Endodermal cell (in vitro differentiated cells): ENCODE data around the gene RPLP2. TPM values are rescaled to one million over a fixed set of nuclear protein-coding genes. Genes with fewer than 3 reads are reported as not detected.

Experiments used
- DNase-seq: peaks from one replicate; pipeline ENCODE4 v3.0.0-alpha.2; 2017
- H3K27ac ChIP-seq: 2 replicates; pipeline ENCODE4 v1.5.1; 2013; ENCODE audit warnings: mild to moderate bottlenecking, low read depth, low read length, moderate library complexity
- H3K27me3 ChIP-seq: 2 replicates; pipeline ENCODE4 v1.6.1; 2013; ENCODE audit warnings: mild to moderate bottlenecking, low read length, moderate library complexity; ENCODE audit not compliant: insufficient read depth, control insufficient read depth, poor library complexity, severe bottlenecking
- H3K36me3 ChIP-seq: 2 replicates; pipeline ENCODE4 v1.7.0; 2013; ENCODE audit warnings: mild to moderate bottlenecking, low read length, moderate library complexity; ENCODE audit not compliant: control insufficient read depth, insufficient read depth
- H3K4me1 ChIP-seq: one replicate; pipeline ENCODE4 v1.7.0; 2013; ENCODE audit warnings: low read length; ENCODE audit not compliant: control insufficient read depth, insufficient read depth
- H3K4me3 ChIP-seq: 2 replicates; pipeline ENCODE4 v1.5.1; 2013; ENCODE audit warnings: mild to moderate bottlenecking, low read length, moderate library complexity
- H3K9ac ChIP-seq: 2 replicates; pipeline ENCODE4 v1.6.1; 2013; ENCODE audit warnings: mild to moderate bottlenecking, low read length, moderate library complexity; ENCODE audit not compliant: poor library complexity, severe bottlenecking; ENCODE audit errors: extremely low read depth
- H3K9me3 ChIP-seq: 2 replicates; pipeline ENCODE4 v1.6.1; 2013; ENCODE audit warnings: mild to moderate bottlenecking, low read length, moderate library complexity; ENCODE audit not compliant: control insufficient read depth
- H3K27ac Mint-ChIP-seq: 2 replicates; pipeline ENCODE4 v1.8.0; 2020; ENCODE audit warnings: mixed read lengths
- H3K27me3 Mint-ChIP-seq: 2 replicates; pipeline ENCODE4 v1.8.0; 2021; ENCODE audit warnings: mild to moderate bottlenecking, mixed read lengths; ENCODE audit not compliant: insufficient read depth
- H3K36me3 Mint-ChIP-seq: 2 replicates; pipeline ENCODE4 v1.8.0; 2020; ENCODE audit warnings: low read depth, mixed read lengths
- H3K4me1 Mint-ChIP-seq: 2 replicates; pipeline ENCODE4 v1.8.0; 2020; ENCODE audit warnings: mixed read lengths
- H3K4me3 Mint-ChIP-seq: 2 replicates; pipeline ENCODE4 v1.8.0; 2020; ENCODE audit warnings: mild to moderate bottlenecking, moderate library complexity, mixed read lengths
- H3K9me3 Mint-ChIP-seq: 2 replicates; pipeline ENCODE4 v1.8.0; 2020; ENCODE audit warnings: mild to moderate bottlenecking, mixed read lengths
- CTCF ChIP-seq: fragments of 200-600 bp; sonication (generic); conservative IDR thresholded peaks from 2 replicates; pipeline ENCODE4 v1.5.0; 2021; ENCODE audit warnings: antibody characterized with exemption, mild to moderate bottlenecking
- WGBS, 2 experiments: methylation state at CpG; one replicate each; pipeline versions ENCODE4 v1.1.5 to v1.1.7; 2013; ENCODE audit warnings: missing lambda C conversion rate in 2 of 2, mixed read lengths in 1 of 2; ENCODE audit not compliant: insufficient coverage in 1 of 2, insufficient read length in 1 of 2; 5-methylcytosine and 5-hydroxymethylcytosine counted together
- total RNA-seq, 2 donors: library from RNA; stranded (reverse); fragmentation: NEBNext Ultra II Directional in 1 of 2; extraction: Animal tissue kit (Norgen Biotek cat#: 25700) in 1 of 2; gene quantifications; 2 replicates in 1 of 2; 3 replicates in 1 of 2; pipeline ENCODE4 v1.2.1, GENCODE V29; 2021

RPLP2 gene
- total RNA-seq, 2 donors from 2014 or later = 1,966 to 2,020 TPM

- Histone ChIP-seq H3K36me3 (peaks cover 31% of the 10 kb centered on the region), H3K4me1 (no peaks in the 10 kb centered on the region), H3K9me3 (no peaks in the 10 kb centered on the region), H3K27me3 (no peaks in the 10 kb centered on the region), H3K4me3 (no peak overlapping the region), H3K27ac (no peak overlapping the region), H3K9ac (no peak overlapping the region)
- Mint-ChIP-seq H3K9me3 (no peaks in the 10 kb centered on the region), H3K4me1 (peaks cover 17% of the 10 kb centered on the region), H3K27me3 (no peaks in the 10 kb centered on the region), H3K27ac (peak overlapping the region; percentile 58), H3K4me3 (peak overlapping the region; percentile 85), H3K36me3 (peaks cover 31% of the 10 kb centered on the region)
- no peak for DNase-seq
- no peak for TF ChIP-seq CTCF
- WGBS, 2 experiments = 97 to 100% methylated on average over 1 to 3 of the region's 3 CpGs
Measured at GRCh38 chr11:812390-812789, 2.6 kb downstream of the RPLP2 start.

GRCh38 chr11:813072-813455, 3.3 kb downstream of the RPLP2 start:
- TF ChIP-seq CTCF = no peak
- H3K27ac ChIP-seq = no peak overlapping the region
- H3K27me3 ChIP-seq = no peaks in the 10 kb centered on the region
- no peaks in the 10 kb centered on the region for H3K9me3 ChIP-seq
- H3K27ac Mint-ChIP-seq = peak overlapping the region; percentile 58
- H3K9ac ChIP-seq = no peak overlapping the region
- no peak overlapping the region for H3K4me3 ChIP-seq
- no peaks in the 10 kb centered on the region for H3K4me1 ChIP-seq
- peaks cover 31% of the 10 kb centered on the region for H3K36me3 ChIP-seq
- no peaks in the 10 kb centered on the region for H3K9me3 Mint-ChIP-seq
- no peaks in the 10 kb centered on the region for H3K27me3 Mint-ChIP-seq
- H3K4me3 Mint-ChIP-seq = no peak overlapping the region
- peaks cover 31% of the 10 kb centered on the region for H3K36me3 Mint-ChIP-seq
- DNase-seq = no peak
- peaks cover 17% of the 10 kb centered on the region for H3K4me1 Mint-ChIP-seq
- 94 to 99% methylated on average over 4 to 6 of the region's 6 CpGs for WGBS, 2 experiments

GRCh38 chr11:813456-814096, 3.8 kb downstream of the RPLP2 start:
- Mint-ChIP-seq H3K27me3 (no peaks in the 10 kb centered on the region), H3K9me3 (no peaks in the 10 kb centered on the region), H3K36me3 (peaks cover 31% of the 10 kb centered on the region), H3K4me1 (peaks cover 15% of the 10 kb centered on the region), H3K27ac (peak overlapping the region; percentile 21), H3K4me3 (no peak overlapping the region)
- no peak for TF ChIP-seq CTCF
- WGBS, 2 experiments = 84 to 95% methylated on average over 3 to 9 of the region's 9 CpGs
- H3K36me3 ChIP-seq = peaks cover 31% of the 10 kb centered on the region
- H3K27ac ChIP-seq = no peak overlapping the region
- DNase-seq = no peak
- no peak overlapping the region for H3K4me3 ChIP-seq
- H3K27me3 ChIP-seq = no peaks in the 10 kb centered on the region
- H3K9me3 ChIP-seq = no peaks in the 10 kb centered on the region
- no peaks in the 10 kb centered on the region for H3K4me1 ChIP-seq
- no peak overlapping the region for H3K9ac ChIP-seq
